ENCODE data around the gene TECPR2. TPM values are rescaled to one million over a fixed set of nuclear protein-coding genes. Genes with fewer than 3 reads are reported as not detected.

Gene TECPR2
- total and polyA plus RNA-seq, 4 donors: 2.0 to 12.6 (median 5.2) TPM

- Histone ChIP-seq H3K4me3 (ENCODE audit: low read depth in 1 of 3, low read length in 3 of 3) (no peak overlapping the region), H3K9ac (ENCODE audit: low read depth in 1 of 2, low read length in 2 of 2) (no peak overlapping the region), H3K4me1 (ENCODE audit: control insufficient read depth in 4 of 4, insufficient read depth in 4 of 4, low read length in 3 of 4) (no peaks in the 10 kb centered on the region), H3K27ac (ENCODE audit: low read depth in 1 of 2, low read length in 2 of 2) (no peak overlapping the region), H3K9me3 (ENCODE audit: control insufficient read depth in 4 of 4, low read length in 3 of 4) (no peaks in the 10 kb centered on the region), H3K27me3 (ENCODE audit: control insufficient read depth in 4 of 4, insufficient read depth in 4 of 4, low read length in 3 of 4) (no peaks in the 10 kb centered on the region), H3K36me3 (ENCODE audit: control insufficient read depth in 4 of 4, insufficient read depth in 3 of 4, low read depth in 1 of 4, low read length in 3 of 4) (no peaks in the 10 kb centered on the region)
- no peak for DNase-seq (ENCODE audit: low spot score)
- TF ChIP-seq NR2F2 (IDR thresholded peaks at IDR 0.05) (no peak), RAD21 (IDR thresholded peaks at IDR 0.05) (no peak)
- WGBS: 91% methylated on average over 3 of the region's 3 CpGs
Measured at GRCh38 chr14:102491366-102491765, 128.6 kb downstream of the TECPR2 start.

- H3K9me3 ChIP-seq (ENCODE audit: control insufficient read depth in 4 of 4, low read length in 3 of 4): no peaks in the 10 kb centered on the region
- no peak overlapping the region for H3K27ac ChIP-seq (ENCODE audit: low read depth in 1 of 2, low read length in 2 of 2)
- H3K9ac ChIP-seq (ENCODE audit: low read depth in 1 of 2, low read length in 2 of 2): no peak overlapping the region
- no peak for DNase-seq (ENCODE audit: low spot score)
- TF ChIP-seq TAF1 (conservative IDR thresholded peaks at IDR 0.05): no peak
- no peak for TF ChIP-seq RXRA (IDR thresholded peaks at IDR 0.05)
- H3K4me1 ChIP-seq (ENCODE audit: control insufficient read depth in 4 of 4, insufficient read depth in 4 of 4, low read length in 3 of 4): no peaks in the 10 kb centered on the region
- WGBS: 95% methylated on average over 7 of the region's 7 CpGs
- H3K36me3 ChIP-seq (ENCODE audit: control insufficient read depth in 4 of 4, insufficient read depth in 3 of 4, low read depth in 1 of 4, low read length in 3 of 4): no peaks in the 10 kb centered on the region
- no peaks in the 10 kb centered on the region for H3K27me3 ChIP-seq (ENCODE audit: control insufficient read depth in 4 of 4, insufficient read depth in 4 of 4, low read length in 3 of 4)
- H3K4me3 ChIP-seq (ENCODE audit: low read depth in 1 of 3, low read length in 3 of 3): no peak overlapping the region
Measured at GRCh38 chr14:102491786-102492530, 129.2 kb downstream of the TECPR2 start.

- H3K4me3 ChIP-seq (ENCODE audit: low read depth in 1 of 3, low read length in 3 of 3): no peak overlapping the region
- TF ChIP-seq FOXA2 (IDR thresholded peaks at IDR 0.05): no peak
- TF ChIP-seq EGR1 (IDR thresholded peaks at IDR 0.05; ENCODE audit: low read depth in 2 of 2): no peak
- no peak for TF ChIP-seq RXRA (IDR thresholded peaks at IDR 0.05)
- TF ChIP-seq SP1 (IDR thresholded peaks at IDR 0.05): no peak
- no peak for TF ChIP-seq TAF1 (conservative IDR thresholded peaks at IDR 0.05)
- TF ChIP-seq, protein P1, sequence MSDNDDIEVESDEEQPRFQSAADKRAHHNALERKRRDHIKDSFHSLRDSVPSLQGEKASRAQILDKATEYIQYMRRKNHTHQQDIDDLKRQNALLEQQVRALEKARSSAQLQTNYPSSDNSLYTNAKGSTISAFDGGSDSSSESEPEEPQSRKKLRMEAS (IDR thresholded peaks at IDR 0.05): no peak
- no peak for TF ChIP-seq JUND (IDR thresholded peaks at IDR 0.05)
- TF ChIP-seq GABPA (IDR thresholded peaks at IDR 0.05 in 1 of 2, conservative IDR thresholded peaks at IDR 0.05 in 1 of 2): no peak
- TF ChIP-seq, protein P2, sequence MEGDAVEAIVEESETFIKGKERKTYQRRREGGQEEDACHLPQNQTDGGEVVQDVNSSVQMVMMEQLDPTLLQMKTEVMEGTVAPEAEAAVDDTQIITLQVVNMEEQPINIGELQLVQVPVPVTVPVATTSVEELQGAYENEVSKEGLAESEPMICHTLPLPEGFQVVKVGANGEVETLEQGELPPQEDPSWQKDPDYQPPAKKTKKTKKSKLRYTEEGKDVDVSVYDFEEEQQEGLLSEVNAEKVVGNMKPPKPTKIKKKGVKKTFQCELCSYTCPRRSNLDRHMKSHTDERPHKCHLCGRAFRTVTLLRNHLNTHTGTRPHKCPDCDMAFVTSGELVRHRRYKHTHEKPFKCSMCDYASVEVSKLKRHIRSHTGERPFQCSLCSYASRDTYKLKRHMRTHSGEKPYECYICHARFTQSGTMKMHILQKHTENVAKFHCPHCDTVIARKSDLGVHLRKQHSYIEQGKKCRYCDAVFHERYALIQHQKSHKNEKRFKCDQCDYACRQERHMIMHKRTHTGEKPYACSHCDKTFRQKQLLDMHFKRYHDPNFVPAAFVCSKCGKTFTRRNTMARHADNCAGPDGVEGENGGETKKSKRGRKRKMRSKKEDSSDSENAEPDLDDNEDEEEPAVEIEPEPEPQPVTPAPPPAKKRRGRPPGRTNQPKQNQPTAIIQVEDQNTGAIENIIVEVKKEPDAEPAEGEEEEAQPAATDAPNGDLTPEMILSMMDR (IDR thresholded peaks at IDR 0.05; ENCODE audit: low read depth, low read length, missing input control): no peak
- no peak for TF ChIP-seq FOXA1 (IDR thresholded peaks at IDR 0.05)
- peaks cover 0 to 3% (median 0%) of the 10 kb centered on the region in 4 donors for H3K36me3 ChIP-seq (ENCODE audit: control insufficient read depth in 4 of 4, insufficient read depth in 3 of 4, low read depth in 1 of 4, low read length in 3 of 4)
- no peaks in the 10 kb centered on the region for H3K27me3 ChIP-seq (ENCODE audit: control insufficient read depth in 4 of 4, insufficient read depth in 4 of 4, low read length in 3 of 4)
- no peak overlapping the region for H3K27ac ChIP-seq (ENCODE audit: low read depth in 1 of 2, low read length in 2 of 2)
- no peaks in the 10 kb centered on the region for H3K9me3 ChIP-seq (ENCODE audit: control insufficient read depth in 4 of 4, low read length in 3 of 4)
- no peak for DNase-seq (ENCODE audit: low spot score)
- WGBS: 96% methylated on average over 17 of the region's 17 CpGs
- no peaks in the 10 kb centered on the region for H3K4me1 ChIP-seq (ENCODE audit: control insufficient read depth in 4 of 4, insufficient read depth in 4 of 4, low read length in 3 of 4)
- no peak overlapping the region for H3K9ac ChIP-seq (ENCODE audit: low read depth in 1 of 2, low read length in 2 of 2)
Measured at GRCh38 chr14:102492531-102492910, 129.8 kb downstream of the TECPR2 start.

DNA sequence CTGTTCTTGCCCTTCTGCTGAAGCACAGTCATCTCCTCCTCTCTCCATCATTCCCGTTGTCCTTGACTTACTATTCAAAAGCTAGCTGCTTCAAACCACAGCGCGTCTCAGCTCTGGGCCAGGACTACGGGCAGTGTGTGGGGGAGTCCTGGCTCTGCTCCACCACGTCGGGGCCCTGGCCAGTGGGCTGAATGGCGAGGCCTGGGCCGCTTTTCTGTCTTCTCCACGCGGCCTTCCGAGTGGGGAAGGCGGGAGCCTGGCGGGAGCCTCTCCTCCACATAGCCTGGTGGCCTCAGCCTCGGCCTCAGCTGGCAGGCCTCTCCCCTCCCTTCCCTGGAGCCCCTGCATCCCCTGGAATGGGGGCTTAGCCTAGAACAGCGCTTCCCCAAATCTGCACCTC, 130.4 kb downstream of the TECPR2 start:
- Histone ChIP-seq H3K4me1 (ENCODE audit: control insufficient read depth in 4 of 4, insufficient read depth in 4 of 4, low read length in 3 of 4) (no peaks in the 10 kb centered on the region), H3K4me3 (ENCODE audit: low read depth in 1 of 3, low read length in 3 of 3) (no peak overlapping the region), H3K9ac (ENCODE audit: low read depth in 1 of 2, low read length in 2 of 2) (no peak overlapping the region), H3K27me3 (ENCODE audit: control insufficient read depth in 4 of 4, insufficient read depth in 4 of 4, low read length in 3 of 4) (no peaks in the 10 kb centered on the region), H3K9me3 (ENCODE audit: control insufficient read depth in 4 of 4, low read length in 3 of 4) (no peaks in the 10 kb centered on the region), H3K36me3 (ENCODE audit: control insufficient read depth in 4 of 4, insufficient read depth in 3 of 4, low read depth in 1 of 4, low read length in 3 of 4) (peaks cover 0 to 9% (median 0%) of the 10 kb centered on the region in 4 donors), H3K27ac (ENCODE audit: low read depth in 1 of 2, low read length in 2 of 2) (no peak overlapping the region)
- DNase-seq (ENCODE audit: low spot score): no peak
- WGBS: 95% methylated on average over 15 of the region's 15 CpGs
- TF ChIP-seq RAD21 (IDR thresholded peaks at IDR 0.05) (no peak), JUND (IDR thresholded peaks at IDR 0.05) (no peak), EGR1 (IDR thresholded peaks at IDR 0.05; ENCODE audit: low read depth in 2 of 2) (no peak), FOXA2 (IDR thresholded peaks at IDR 0.05) (no peak), NR2F2 (IDR thresholded peaks at IDR 0.05) (no peak), RXRA (IDR thresholded peaks at IDR 0.05) (no peak), YY1 (IDR thresholded peaks at IDR 0.05) (no peak), HNF4A (conservative IDR thresholded peaks at IDR 0.05) (no peak), SP1 (IDR thresholded peaks at IDR 0.05) (no peak)
- TF ChIP-seq, protein P3, sequence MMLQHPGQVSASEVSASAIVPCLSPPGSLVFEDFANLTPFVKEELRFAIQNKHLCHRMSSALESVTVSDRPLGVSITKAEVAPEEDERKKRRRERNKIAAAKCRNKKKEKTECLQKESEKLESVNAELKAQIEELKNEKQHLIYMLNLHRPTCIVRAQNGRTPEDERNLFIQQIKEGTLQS (IDR thresholded peaks at IDR 0.05): no peak
- TF ChIP-seq, protein P1 (IDR thresholded peaks at IDR 0.05): no peak
- TF ChIP-seq, protein P2 (IDR thresholded peaks at IDR 0.05; ENCODE audit: low read depth, low read length, missing input control): no peak
